SK-N-SH (cell line): ENCODE measurements around the gene KRTAP3-3. TPM values are rescaled to one million over a fixed set of nuclear protein-coding genes. Genes with fewer than 3 reads are reported as not detected.

Source experiments
- CTCF ChIA-PET: fragments of 300-600, 350-600 bp; formaldehyde crosslinking; extraction: SDS; loops from one replicate; lab custom pipeline; 2021; lab: Yijun Ruan, JAX
- POLR2A ChIA-PET: fragments of 350-600 bp; sonication (Branson Sonifier 250); formaldehyde crosslinking; extraction: SDS; loops from one replicate; lab custom pipeline; 2020; ENCODE audit warnings: antibody characterized with exemption, inconsistent platforms; lab: Yijun Ruan, JAX
- DNase-seq: peaks from one replicate; pipeline ENCODE4 v3.0.0; 2012
- H2AFZ ChIP-seq: fragments of 200-600 bp; sonication (generic); 2 replicates; pipeline ENCODE4 v1.8.1; 2016; ENCODE audit warnings: antibody characterized with exemption, mild to moderate bottlenecking, low read depth
- H3F3A ChIP-seq: fragments of 200-600 bp; sonication (generic); replicated peaks from 2 replicates; pipeline ENCODE3; 2016; ENCODE audit warnings: antibody characterized with exemption, mild to moderate bottlenecking; ENCODE audit not compliant: insufficient read depth
- H3K27ac ChIP-seq, 2 experiments: fragments of 200-500 bp in 1 of 2; fragments of 200-600 bp in 1 of 2; sonication (Bioruptor generic) in 1 of 2; sonication (generic), shearing (Covaris generic) in 1 of 2; 2 replicates each; pipeline versions ENCODE4 v1.5.1 to v1.6.1; 2014 to 2016; ENCODE audit warnings: low read depth in 2 of 2, inconsistent platforms in 1 of 2, low read length in 1 of 2, mild to moderate bottlenecking in 1 of 2, mixed read lengths in 1 of 2
- H3K27me3 ChIP-seq: fragments of 200-600 bp; sonication (generic), shearing (Covaris generic); 2 replicates; pipeline ENCODE4 v1.6.1; 2016; ENCODE audit warnings: mixed run types; ENCODE audit not compliant: insufficient read depth
- H3K36me3 ChIP-seq, 2 experiments: fragments of 200-500 bp in 1 of 2; fragments of 200-600 bp in 1 of 2; sonication (Bioruptor generic) in 1 of 2; sonication (generic) in 1 of 2; replicated peaks in 1 of 2; 2 replicates each; pipeline versions ENCODE3 to v1.5.1; 2014 to 2016; ENCODE audit warnings: low read length in 1 of 2, mild to moderate bottlenecking in 1 of 2; ENCODE audit not compliant: insufficient read depth in 2 of 2, control insufficient read depth in 1 of 2
- H3K4me1 ChIP-seq, 2 experiments: fragments of 200-500 bp in 1 of 2; fragments of 200-600 bp in 1 of 2; sonication (Bioruptor generic) in 1 of 2; sonication (generic), shearing (Covaris generic) in 1 of 2; 2 replicates each; pipeline versions ENCODE4 v1.5.1 to v1.6.1; 2014 to 2016; ENCODE audit warnings: low read depth in 1 of 2, low read length in 1 of 2, mixed run types in 1 of 2; ENCODE audit not compliant: insufficient read depth in 2 of 2, control insufficient read depth in 1 of 2
- H3K4me2 ChIP-seq: fragments of 200-600 bp; sonication (generic), shearing (Covaris generic); 2 replicates; pipeline ENCODE4 v1.6.1; 2017; ENCODE audit warnings: mixed run types
- H3K4me3 ChIP-seq, 2 experiments: fragments of 200-500 bp in 1 of 2; fragments of 200-600 bp in 1 of 2; sonication (Bioruptor generic) in 1 of 2; sonication (generic), shearing (Covaris generic) in 1 of 2; 2 replicates each; pipeline versions ENCODE4 v1.5.1 to v1.8.1; 2014 to 2016; ENCODE audit warnings: low read depth in 2 of 2, inconsistent platforms in 1 of 2, low read length in 1 of 2, mild to moderate bottlenecking in 1 of 2, mixed read lengths in 1 of 2, moderate library complexity in 1 of 2
- H3K79me2 ChIP-seq: fragments of 200-600 bp; sonication (generic); 2 replicates; pipeline ENCODE4 v1.8.1; 2017; ENCODE audit warnings: mild to moderate bottlenecking; ENCODE audit not compliant: insufficient read depth
- H3K9ac ChIP-seq: fragments of 200-600 bp; sonication (generic); 2 replicates; pipeline ENCODE4 v1.6.1; 2017; ENCODE audit warnings: mixed run types
- H3K9me2 ChIP-seq: fragments of 200-600 bp; sonication (generic); 2 replicates; pipeline ENCODE4 v1.6.1; 2017; ENCODE audit warnings: mixed run types
- H3K9me3 ChIP-seq: fragments of 200-600 bp; sonication (generic); 2 replicates; pipeline ENCODE4 v1.6.1; 2017; ENCODE audit warnings: mixed run types, mild to moderate bottlenecking, moderate library complexity
- H4K20me1 ChIP-seq: fragments of 200-600 bp; sonication (generic); 2 replicates; pipeline ENCODE4 v1.6.1; 2017; ENCODE audit warnings: mild to moderate bottlenecking, mixed run types; ENCODE audit not compliant: insufficient read depth
- CHD2 ChIP-seq: fragments of 150-350 bp; IDR thresholded peaks from 2 replicates; pipeline ENCODE4 v1.6.1; 2018; ENCODE audit warnings: low read length; ENCODE audit not compliant: partially characterized antibody
- CTCF ChIP-seq: fragments of 200-600 bp; sonication (generic); IDR thresholded peaks from 2 replicates; pipeline ENCODE4 v1.6.1; 2017; ENCODE audit warnings: antibody characterized with exemption, mild to moderate bottlenecking, moderate library complexity
- ELF1 ChIP-seq: IDR thresholded peaks from 2 replicates; pipeline ENCODE4 v1.4.0; 2012
- EP300 ChIP-seq, 2 experiments: IDR thresholded peaks; 2 replicates each; pipeline versions ENCODE4 v1.4.0 to v1.6.1; 2012; ENCODE audit warnings: borderline replicate concordance in 1 of 2, low read depth in 1 of 2, low read length in 1 of 2
- EZH2phosphoT487 ChIP-seq: fragments of 200-600 bp; sonication (generic); IDR thresholded peaks from 2 replicates; pipeline ENCODE4 v1.6.1; 2017; ENCODE audit warnings: low read depth, mixed run types, mild to moderate bottlenecking, antibody characterized with exemption, moderate library complexity, borderline replicate concordance
- GABPA ChIP-seq: IDR thresholded peaks from 2 replicates; pipeline ENCODE4 v1.4.0; 2012; ENCODE audit warnings: low read depth, mild to moderate bottlenecking
- JUND ChIP-seq: IDR thresholded peaks from 2 replicates; pipeline ENCODE4 v1.4.0; 2012
- MEF2A ChIP-seq: IDR thresholded peaks from 2 replicates; pipeline ENCODE4 v1.4.0; 2012; ENCODE audit warnings: low read depth, borderline replicate concordance
- MXI1 ChIP-seq: IDR thresholded peaks from 2 replicates; pipeline ENCODE4 v1.6.1; 2012; ENCODE audit warnings: mild to moderate bottlenecking, low read depth, low read length, improper control_type of control experiment
- NFIC ChIP-seq: IDR thresholded peaks from 2 replicates; pipeline ENCODE4 v1.4.0; 2012; ENCODE audit warnings: borderline replicate concordance
- NRF1 ChIP-seq: IDR thresholded peaks from 2 replicates; pipeline ENCODE4 v1.6.1; 2012; ENCODE audit warnings: low read depth, mild to moderate bottlenecking, low read length
- PBX3 ChIP-seq: IDR thresholded peaks from 2 replicates; pipeline ENCODE4; 2012
- POLR2AphosphoS5 ChIP-seq: IDR thresholded peaks from 2 replicates; pipeline ENCODE4 v1.6.1; 2012; ENCODE audit warnings: low read depth, low read length
- RAD21 ChIP-seq: IDR thresholded peaks from 2 replicates; pipeline ENCODE4 v1.6.1; 2012; ENCODE audit warnings: mild to moderate bottlenecking, low read length
- RCOR1 ChIP-seq: fragments of 150-350 bp; IDR thresholded peaks from 2 replicates; pipeline ENCODE4 v1.6.1; 2017; ENCODE audit warnings: antibody characterized with exemption, low read length
- RFX5 ChIP-seq: IDR thresholded peaks from 2 replicates; pipeline ENCODE4 v1.6.1; 2012; ENCODE audit warnings: mild to moderate bottlenecking, improper control_type of control experiment, low read length
- TCF12 ChIP-seq: IDR thresholded peaks from 2 replicates; pipeline ENCODE4 v1.4.0; 2012
- YY1 ChIP-seq: IDR thresholded peaks from 2 replicates; pipeline ENCODE4 v1.4.0; 2012; ENCODE audit warnings: low read depth, mild to moderate bottlenecking
- ZBTB33 ChIP-seq: IDR thresholded peaks from 2 replicates; pipeline ENCODE4 v1.4.0; 2012; ENCODE audit warnings: low read depth, borderline replicate concordance
- WGBS: methylation state at CpG from one replicate; pipeline ENCODE4 v1.1.6; 2017; ENCODE audit warnings: low lambda C conversion rate; 5-methylcytosine and 5-hydroxymethylcytosine counted together
- polyA plus RNA-seq, 3 experiments: library from polyadenylated mRNA; depleted of rRNA; stranded (reverse); fragments of >200 nt; gene quantifications; 2 replicates each; pipeline ENCODE4 v1.2.3, GENCODE V29; 2012

Gene KRTAP3-3
- polyA plus RNA-seq, 1 of the 3 experiments (the other 2 are of a cell fraction), result not detected

- POLR2A ChIA-PET, result no interaction called here
These were observed 10.0 kb upstream of the KRTAP3-3 start for GRCh38 chr17:41003926-41004325.

More at GRCh38 chr17:41003926-41004325, 10.0 kb upstream of the KRTAP3-3 start:
- Histone ChIP-seq H3K4me3 (no peak overlapping the region), H2AFZ (no peak overlapping the region), H3K9me3 (no peaks in the 10 kb centered on the region), H3K9ac (no peak overlapping the region), H4K20me1 (no peaks in the 10 kb centered on the region), H3K9me2 (no peaks in the 10 kb centered on the region), H3K79me2 (no peaks in the 10 kb centered on the region), H3F3A (no peaks in the 10 kb centered on the region), H3K4me2 (no peak overlapping the region), H3K4me1 (no peaks in the 10 kb centered on the region), H3K36me3 (no peaks in the 10 kb centered on the region), H3K27ac (no peak overlapping the region), H3K27me3 (peaks cover 43% of the 10 kb centered on the region; the same call in 1 of the 2 replicates)
- no peak for DNase-seq
- 11% methylated on average over 4 of the region's 4 CpGs for WGBS
- CTCF ChIA-PET, result interaction anchor here (1.0 kb wide), 1 partner anchor 319 kb away, joined by 3 read pairs; no protein-coding TSS in a partner anchor
- TF ChIP-seq EP300 (IDR thresholded peaks at IDR 0.05; ENCODE audit: borderline replicate concordance in 1 of 2, low read depth in 1 of 2, low read length in 1 of 2) (no peak), TCF12 (no peak), MXI1 (no peak), ELF1 (no peak), GABPA (no peak), YY1 (no peak), NFIC (no peak), CHD2 (no peak), EZH2phosphoT487 (no peak), MEF2A (no peak), RCOR1 (no peak), RAD21 (no peak), NRF1 (no peak), RFX5 (no peak), JUND (no peak), CTCF (no peak), ZBTB33 (no peak), POLR2AphosphoS5 (no peak), PBX3 (no peak)
